Measurements from ENCODE around the gene GCK.

The GCK gene

DNA sequence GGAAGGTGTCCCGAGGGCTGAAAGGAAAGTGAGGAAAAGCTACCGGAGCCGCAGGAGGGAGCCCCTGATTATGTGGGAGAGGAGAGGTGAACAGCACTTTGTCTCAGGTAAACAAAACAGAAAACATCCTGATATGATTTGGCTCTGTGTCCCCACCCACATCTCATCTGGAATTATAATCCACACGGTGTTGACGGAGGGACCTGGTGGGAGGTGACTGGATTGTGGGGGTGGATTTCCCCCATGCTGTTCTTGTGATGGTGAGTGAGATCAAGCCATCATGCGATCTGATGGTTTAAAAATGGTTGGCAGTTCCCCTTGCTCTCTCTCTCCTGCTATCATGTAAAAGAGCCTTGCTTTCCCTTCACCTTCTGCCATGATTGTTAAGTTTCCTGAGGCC is 68.8 kb downstream of the GCK start:
- Histone ChIP-seq H3K18ac (ENCODE audit: low read length) (no peak overlapping the region), H2BK15ac (replicated peaks; ENCODE audit: low read depth) (no peak overlapping the region), H2AK5ac (ENCODE audit: low read length) (no peak overlapping the region), H4K5ac (ENCODE audit: low read length) (no peak overlapping the region), H3K27me3 (ENCODE audit: insufficient read depth, low read length, poor library complexity) (no peaks in the 10 kb centered on the region), H3K4ac (ENCODE audit: low read depth, low read length) (no peak overlapping the region), H3K4me1 (ENCODE audit: control insufficient read depth, low read depth, low read length) (no peaks in the 10 kb centered on the region), H3K9ac (ENCODE audit: low read length) (no peak overlapping the region), H3K27ac (ENCODE audit: low read depth, low read length) (no peak overlapping the region), H3K4me3 (ENCODE audit: low read length) (no peak overlapping the region), H2BK120ac (ENCODE audit: low read depth, low read length) (no peak overlapping the region), H3K4me2 (ENCODE audit: low read length) (no peak overlapping the region), H3K36me3 (ENCODE audit: control insufficient read depth, insufficient read depth, low read length) (peaks cover 6% of the 10 kb centered on the region), H3K56ac (ENCODE audit: low read length) (no peak overlapping the region), H3K23ac (ENCODE audit: low read length) (no peak overlapping the region), H3K79me1 (ENCODE audit: low read length) (peaks cover 24% of the 10 kb centered on the region), H3K79me2 (ENCODE audit: control insufficient read depth, insufficient read depth, low read length) (peaks cover 20% of the 10 kb centered on the region), H4K8ac (ENCODE audit: low read depth, low read length) (no peak overlapping the region), H2BK5ac (ENCODE audit: low read length) (no peak overlapping the region)
- no peak for DNase-seq
- no CpG with 5 or more reads among the region's 6 CpGs for WGBS (ENCODE audit: extremely low coverage, insufficient coverage, low lambda C conversion rate)

GRCh38 chr7:44119829-44120380 is 69.3 kb downstream of the GCK start:
- DNase-seq: no peak
- H4K5ac ChIP-seq (ENCODE audit: low read length): no peak overlapping the region
- H3K4me2 ChIP-seq (ENCODE audit: low read length): no peak overlapping the region
- H2AK5ac ChIP-seq (ENCODE audit: low read length): no peak overlapping the region
- H2BK120ac ChIP-seq (ENCODE audit: low read depth, low read length): no peak overlapping the region
- H2BK5ac ChIP-seq (ENCODE audit: low read length): no peak overlapping the region
- H2BK15ac ChIP-seq (replicated peaks; ENCODE audit: low read depth): no peak overlapping the region
- no peak overlapping the region for H3K4ac ChIP-seq (ENCODE audit: low read depth, low read length)
- no peak overlapping the region for H3K9ac ChIP-seq (ENCODE audit: low read length)
- no peak overlapping the region for H3K4me3 ChIP-seq (ENCODE audit: low read length)
- no peak overlapping the region for H3K23ac ChIP-seq (ENCODE audit: low read length)
- H3K27me3 ChIP-seq (ENCODE audit: insufficient read depth, low read length, poor library complexity): no peaks in the 10 kb centered on the region
- no peak overlapping the region for H3K27ac ChIP-seq (ENCODE audit: low read depth, low read length)
- peaks cover 24% of the 10 kb centered on the region for H3K79me1 ChIP-seq (ENCODE audit: low read length)
- no peak overlapping the region for H4K8ac ChIP-seq (ENCODE audit: low read depth, low read length)
- WGBS (ENCODE audit: extremely low coverage, insufficient coverage, low lambda C conversion rate): no CpG with 5 or more reads among the region's 8 CpGs
- no peaks in the 10 kb centered on the region for H3K4me1 ChIP-seq (ENCODE audit: control insufficient read depth, low read depth, low read length)
- H3K18ac ChIP-seq (ENCODE audit: low read length): no peak overlapping the region
- no peak overlapping the region for H3K56ac ChIP-seq (ENCODE audit: low read length)
- peaks cover 20% of the 10 kb centered on the region for H3K79me2 ChIP-seq (ENCODE audit: control insufficient read depth, insufficient read depth, low read length)
- H3K36me3 ChIP-seq (ENCODE audit: control insufficient read depth, insufficient read depth, low read length): peaks cover 6% of the 10 kb centered on the region

- Histone ChIP-seq H4K8ac (ENCODE audit: low read depth, low read length) (no peak overlapping the region), H3K27ac (ENCODE audit: low read depth, low read length) (no peak overlapping the region), H3K4ac (ENCODE audit: low read depth, low read length) (no peak overlapping the region), H2BK120ac (ENCODE audit: low read depth, low read length) (no peak overlapping the region), H2AK5ac (ENCODE audit: low read length) (no peak overlapping the region), H2BK15ac (replicated peaks; ENCODE audit: low read depth) (no peak overlapping the region), H3K4me2 (ENCODE audit: low read length) (no peak overlapping the region), H3K36me3 (ENCODE audit: control insufficient read depth, insufficient read depth, low read length) (peaks cover 10% of the 10 kb centered on the region), H3K79me1 (ENCODE audit: low read length) (peaks cover 24% of the 10 kb centered on the region), H3K27me3 (ENCODE audit: insufficient read depth, low read length, poor library complexity) (no peaks in the 10 kb centered on the region), H2BK5ac (ENCODE audit: low read length) (no peak overlapping the region), H3K4me3 (ENCODE audit: low read length) (no peak overlapping the region), H4K5ac (ENCODE audit: low read length) (no peak overlapping the region), H3K23ac (ENCODE audit: low read length) (no peak overlapping the region), H3K4me1 (ENCODE audit: control insufficient read depth, low read depth, low read length) (no peaks in the 10 kb centered on the region), H3K18ac (ENCODE audit: low read length) (no peak overlapping the region), H3K9ac (ENCODE audit: low read length) (no peak overlapping the region), H3K79me2 (ENCODE audit: control insufficient read depth, insufficient read depth, low read length) (peaks cover 20% of the 10 kb centered on the region), H3K56ac (ENCODE audit: low read length) (no peak overlapping the region)
- no peak for DNase-seq
- no CpG with 5 or more reads among the region's 13 CpGs for WGBS (ENCODE audit: extremely low coverage, insufficient coverage, low lambda C conversion rate)
Measured at GRCh38 chr7:44117801-44118429, 71.3 kb downstream of the GCK start.

GRCh38 chr7:44116789-44117666 is 72.2 kb downstream of the GCK start:
- H2BK15ac ChIP-seq (replicated peaks; ENCODE audit: low read depth): no peak overlapping the region
- no peak overlapping the region for H3K23ac ChIP-seq (ENCODE audit: low read length)
- H3K4me1 ChIP-seq (ENCODE audit: control insufficient read depth, low read depth, low read length): no peaks in the 10 kb centered on the region
- no peak overlapping the region for H3K18ac ChIP-seq (ENCODE audit: low read length)
- H3K27ac ChIP-seq (ENCODE audit: low read depth, low read length): no peak overlapping the region
- H3K4me2 ChIP-seq (ENCODE audit: low read length): no peak overlapping the region
- WGBS (ENCODE audit: extremely low coverage, insufficient coverage, low lambda C conversion rate): no CpG with 5 or more reads among the region's 25 CpGs
- no peak overlapping the region for H3K56ac ChIP-seq (ENCODE audit: low read length)
- no peak overlapping the region for H2AK5ac ChIP-seq (ENCODE audit: low read length)
- peaks cover 21% of the 10 kb centered on the region for H3K79me1 ChIP-seq (ENCODE audit: low read length)
- H2BK120ac ChIP-seq (ENCODE audit: low read depth, low read length): no peak overlapping the region
- peaks cover 10% of the 10 kb centered on the region for H3K36me3 ChIP-seq (ENCODE audit: control insufficient read depth, insufficient read depth, low read length)
- H4K8ac ChIP-seq (ENCODE audit: low read depth, low read length): no peak overlapping the region
- H3K9ac ChIP-seq (ENCODE audit: low read length): no peak overlapping the region
- DNase-seq: no peak
- no peak overlapping the region for H3K4me3 ChIP-seq (ENCODE audit: low read length)
- H3K79me2 ChIP-seq (ENCODE audit: control insufficient read depth, insufficient read depth, low read length): peaks cover 14% of the 10 kb centered on the region
- H3K4ac ChIP-seq (ENCODE audit: low read depth, low read length): no peak overlapping the region
- H4K5ac ChIP-seq (ENCODE audit: low read length): no peak overlapping the region
- H3K27me3 ChIP-seq (ENCODE audit: insufficient read depth, low read length, poor library complexity): no peaks in the 10 kb centered on the region
- no peak overlapping the region for H2BK5ac ChIP-seq (ENCODE audit: low read length)

GRCh38 chr7:44116087-44116788 is 73.0 kb downstream of the GCK start:
- Histone ChIP-seq H3K18ac (ENCODE audit: low read length) (no peak overlapping the region), H3K27me3 (ENCODE audit: insufficient read depth, low read length, poor library complexity) (no peaks in the 10 kb centered on the region), H3K4me3 (ENCODE audit: low read length) (no peak overlapping the region), H2AK5ac (ENCODE audit: low read length) (no peak overlapping the region), H3K4me2 (ENCODE audit: low read length) (no peak overlapping the region), H3K4me1 (ENCODE audit: control insufficient read depth, low read depth, low read length) (no peaks in the 10 kb centered on the region), H3K9ac (ENCODE audit: low read length) (no peak overlapping the region), H2BK120ac (ENCODE audit: low read depth, low read length) (no peak overlapping the region), H3K79me1 (ENCODE audit: low read length) (peaks cover 17% of the 10 kb centered on the region), H3K79me2 (ENCODE audit: control insufficient read depth, insufficient read depth, low read length) (peaks cover 9% of the 10 kb centered on the region), H4K8ac (ENCODE audit: low read depth, low read length) (no peak overlapping the region), H3K4ac (ENCODE audit: low read depth, low read length) (no peak overlapping the region), H3K36me3 (ENCODE audit: control insufficient read depth, insufficient read depth, low read length) (peaks cover 10% of the 10 kb centered on the region), H4K5ac (ENCODE audit: low read length) (no peak overlapping the region), H2BK15ac (replicated peaks; ENCODE audit: low read depth) (no peak overlapping the region), H3K27ac (ENCODE audit: low read depth, low read length) (no peak overlapping the region), H2BK5ac (ENCODE audit: low read length) (no peak overlapping the region), H3K23ac (ENCODE audit: low read length) (no peak overlapping the region), H3K56ac (ENCODE audit: low read length) (no peak overlapping the region)
- no peak for DNase-seq
- no CpG with 5 or more reads among the region's 17 CpGs for WGBS (ENCODE audit: extremely low coverage, insufficient coverage, low lambda C conversion rate)

All from mesendoderm (in vitro differentiated cells).